Measurements from ENCODE around the gene IKZF1.

Gene IKZF1

GRCh38 chr7:50310361-50310760 is 5.8 kb downstream of the IKZF1 start:
- Histone ChIP-seq H3K27ac (ENCODE audit: low read depth, low read length) (no peak overlapping the region), H3K9me3 (ENCODE audit: control insufficient read depth, insufficient read depth, low read depth, low read length) (no peaks in the 10 kb centered on the region), H3K9ac (ENCODE audit: low read length) (no peak overlapping the region), H3K27me3 (ENCODE audit: control insufficient read depth, insufficient read depth, low read length) (peaks cover 33% of the 10 kb centered on the region), H3K4me3 (ENCODE audit: low read depth, low read length) (no peak overlapping the region), H3K36me3 (ENCODE audit: control insufficient read depth, insufficient read depth, low read length) (no peaks in the 10 kb centered on the region), H3K4me1 (ENCODE audit: control insufficient read depth, insufficient read depth, low read length) (peaks cover 19% of the 10 kb centered on the region)

DNA sequence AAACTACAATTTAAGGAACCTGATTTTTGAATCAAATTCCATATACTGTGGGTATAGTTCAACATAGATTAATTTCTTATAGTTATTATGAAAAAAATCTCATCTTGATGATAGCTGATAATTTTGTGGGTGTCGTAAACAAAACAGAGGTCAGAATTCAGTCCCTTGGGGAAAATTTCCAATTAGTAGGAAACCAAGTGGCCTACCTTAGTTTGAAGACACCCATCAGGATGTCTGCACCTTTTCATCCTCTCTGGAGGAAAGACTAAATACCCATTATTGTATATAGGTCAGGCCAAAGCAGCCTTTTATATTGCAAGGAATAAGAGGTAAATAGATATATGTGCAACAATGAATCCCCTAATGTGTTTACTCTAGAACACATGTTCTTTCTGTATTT is 6.4 kb downstream of the IKZF1 start:
- no peaks in the 10 kb centered on the region for H3K36me3 ChIP-seq (ENCODE audit: control insufficient read depth, insufficient read depth, low read length)
- H3K9me3 ChIP-seq (ENCODE audit: control insufficient read depth, insufficient read depth, low read depth, low read length): no peaks in the 10 kb centered on the region
- no peak overlapping the region for H3K4me3 ChIP-seq (ENCODE audit: low read depth, low read length)
- no peak overlapping the region for H3K27ac ChIP-seq (ENCODE audit: low read depth, low read length)
- no peak overlapping the region for H3K9ac ChIP-seq (ENCODE audit: low read length)
- peaks cover 25% of the 10 kb centered on the region for H3K4me1 ChIP-seq (ENCODE audit: control insufficient read depth, insufficient read depth, low read length)
- H3K27me3 ChIP-seq (ENCODE audit: control insufficient read depth, insufficient read depth, low read length): peaks cover 27% of the 10 kb centered on the region

- Histone ChIP-seq H3K36me3 (ENCODE audit: control insufficient read depth, insufficient read depth, low read length) (no peaks in the 10 kb centered on the region), H3K27ac (ENCODE audit: low read depth, low read length) (no peak overlapping the region), H3K9ac (ENCODE audit: low read length) (no peak overlapping the region), H3K4me1 (ENCODE audit: control insufficient read depth, insufficient read depth, low read length) (peaks cover 32% of the 10 kb centered on the region), H3K4me3 (ENCODE audit: low read depth, low read length) (no peak overlapping the region), H3K9me3 (ENCODE audit: control insufficient read depth, insufficient read depth, low read depth, low read length) (no peaks in the 10 kb centered on the region), H3K27me3 (ENCODE audit: control insufficient read depth, insufficient read depth, low read length) (peaks cover 11% of the 10 kb centered on the region)
These were observed 8.0 kb downstream of the IKZF1 start for GRCh38 chr7:50312250-50313162.

- no peaks in the 10 kb centered on the region for H3K9me3 ChIP-seq (ENCODE audit: control insufficient read depth, insufficient read depth, low read depth, low read length)
- no peaks in the 10 kb centered on the region for H3K36me3 ChIP-seq (ENCODE audit: control insufficient read depth, insufficient read depth, low read length)
- H3K27ac ChIP-seq (ENCODE audit: low read depth, low read length): no peak overlapping the region
- H3K9ac ChIP-seq (ENCODE audit: low read length): no peak overlapping the region
- H3K4me1 ChIP-seq (ENCODE audit: control insufficient read depth, insufficient read depth, low read length): peaks cover 32% of the 10 kb centered on the region
- no peak overlapping the region for H3K4me3 ChIP-seq (ENCODE audit: low read depth, low read length)
- H3K27me3 ChIP-seq (ENCODE audit: control insufficient read depth, insufficient read depth, low read length): no peaks in the 10 kb centered on the region
These were observed 10.5 kb downstream of the IKZF1 start for GRCh38 chr7:50314836-50315592.

- Histone ChIP-seq H3K27me3 (ENCODE audit: control insufficient read depth, insufficient read depth, low read length) (no peaks in the 10 kb centered on the region), H3K4me1 (ENCODE audit: control insufficient read depth, insufficient read depth, low read length) (peaks cover 32% of the 10 kb centered on the region), H3K4me3 (ENCODE audit: low read depth, low read length) (no peak overlapping the region), H3K9ac (ENCODE audit: low read length) (no peak overlapping the region), H3K9me3 (ENCODE audit: control insufficient read depth, insufficient read depth, low read depth, low read length) (no peaks in the 10 kb centered on the region), H3K27ac (ENCODE audit: low read depth, low read length) (no peak overlapping the region), H3K36me3 (ENCODE audit: control insufficient read depth, insufficient read depth, low read length) (no peaks in the 10 kb centered on the region)
These were observed 11.5 kb downstream of the IKZF1 start for GRCh38 chr7:50315739-50316671.

DNA sequence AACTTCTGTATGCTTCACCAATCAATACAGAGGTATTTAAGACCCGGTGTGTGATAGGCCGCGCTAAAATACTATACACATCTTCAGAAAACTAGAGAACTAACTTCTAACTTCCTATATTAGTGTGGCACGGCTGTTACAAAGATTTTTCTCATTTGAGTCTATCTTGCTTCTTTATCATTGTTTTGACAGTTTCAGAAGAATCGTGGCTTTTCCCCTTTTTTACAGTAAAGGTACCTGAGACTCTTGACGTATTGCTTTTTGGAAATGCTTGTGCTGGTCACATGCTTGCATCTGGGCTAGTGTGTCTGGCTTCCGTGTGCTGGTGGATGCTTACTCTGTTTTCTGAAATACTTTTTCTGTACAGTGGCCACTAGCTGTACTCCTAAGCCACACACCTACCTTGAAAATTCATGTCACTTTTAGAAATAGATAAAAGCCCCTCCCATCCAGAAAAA is 12.7 kb downstream of the IKZF1 start:
- no peaks in the 10 kb centered on the region for H3K36me3 ChIP-seq (ENCODE audit: control insufficient read depth, insufficient read depth, low read length)
- no peaks in the 10 kb centered on the region for H3K27me3 ChIP-seq (ENCODE audit: control insufficient read depth, insufficient read depth, low read length)
- H3K9me3 ChIP-seq (ENCODE audit: control insufficient read depth, insufficient read depth, low read depth, low read length): no peaks in the 10 kb centered on the region
- no peak overlapping the region for H3K27ac ChIP-seq (ENCODE audit: low read depth, low read length)
- no peak overlapping the region for H3K9ac ChIP-seq (ENCODE audit: low read length)
- no peak overlapping the region for H3K4me3 ChIP-seq (ENCODE audit: low read depth, low read length)
- H3K4me1 ChIP-seq (ENCODE audit: control insufficient read depth, insufficient read depth, low read length): peaks cover 32% of the 10 kb centered on the region

DNA sequence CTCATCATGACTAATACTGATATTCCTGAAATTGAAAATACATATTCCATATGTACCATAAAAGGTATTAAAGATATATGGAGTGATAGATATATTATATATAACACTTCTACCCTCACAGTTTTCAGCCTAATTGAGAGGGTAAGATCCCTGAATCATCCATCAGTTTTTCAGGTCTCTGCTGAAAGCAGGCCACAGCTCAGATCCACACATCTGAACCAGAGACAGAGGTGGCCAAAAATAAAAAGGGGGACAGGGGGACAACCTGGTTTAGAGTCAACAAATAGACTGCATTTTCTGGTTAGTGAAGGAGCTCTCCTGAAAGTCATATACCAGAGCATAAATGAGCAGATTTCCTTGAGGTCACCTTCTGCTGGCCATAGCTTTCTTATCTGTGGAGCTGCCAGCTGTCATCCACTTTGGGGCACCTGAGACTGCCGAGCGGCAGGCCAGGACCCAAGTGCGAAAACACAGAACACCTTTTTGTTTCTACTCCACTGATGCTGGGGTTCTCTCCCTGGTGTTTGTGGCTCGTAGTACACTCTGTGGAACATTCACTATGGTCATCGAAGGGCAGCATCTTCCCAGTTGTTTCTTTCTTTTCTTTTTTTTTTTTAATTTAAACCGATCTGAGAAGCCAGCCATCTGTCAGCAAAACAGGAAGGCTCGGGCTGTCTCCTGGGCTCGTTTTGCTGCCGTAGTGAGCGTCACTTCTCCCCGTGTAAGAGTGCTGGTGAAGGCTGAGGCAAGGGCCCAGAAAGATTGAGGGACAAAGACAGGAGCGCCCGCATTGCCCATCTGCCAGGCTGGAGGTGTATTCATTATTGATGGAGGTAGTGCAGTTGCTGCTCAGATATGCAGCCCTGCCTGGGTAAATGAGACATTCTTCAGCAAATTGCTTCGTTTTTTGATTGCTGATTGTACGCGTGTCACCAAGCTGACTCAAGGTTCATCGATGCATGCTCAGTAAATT is 13.5 kb downstream of the IKZF1 start:
- H3K27me3 ChIP-seq (ENCODE audit: control insufficient read depth, insufficient read depth, low read length): no peaks in the 10 kb centered on the region
- H3K27ac ChIP-seq (ENCODE audit: low read depth, low read length): no peak overlapping the region
- no peaks in the 10 kb centered on the region for H3K36me3 ChIP-seq (ENCODE audit: control insufficient read depth, insufficient read depth, low read length)
- no peak overlapping the region for H3K9ac ChIP-seq (ENCODE audit: low read length)
- peaks cover 25% of the 10 kb centered on the region for H3K4me1 ChIP-seq (ENCODE audit: control insufficient read depth, insufficient read depth, low read length)
- no peaks in the 10 kb centered on the region for H3K9me3 ChIP-seq (ENCODE audit: control insufficient read depth, insufficient read depth, low read depth, low read length)
- H3K4me3 ChIP-seq (ENCODE audit: low read depth, low read length): no peak overlapping the region

DNA sequence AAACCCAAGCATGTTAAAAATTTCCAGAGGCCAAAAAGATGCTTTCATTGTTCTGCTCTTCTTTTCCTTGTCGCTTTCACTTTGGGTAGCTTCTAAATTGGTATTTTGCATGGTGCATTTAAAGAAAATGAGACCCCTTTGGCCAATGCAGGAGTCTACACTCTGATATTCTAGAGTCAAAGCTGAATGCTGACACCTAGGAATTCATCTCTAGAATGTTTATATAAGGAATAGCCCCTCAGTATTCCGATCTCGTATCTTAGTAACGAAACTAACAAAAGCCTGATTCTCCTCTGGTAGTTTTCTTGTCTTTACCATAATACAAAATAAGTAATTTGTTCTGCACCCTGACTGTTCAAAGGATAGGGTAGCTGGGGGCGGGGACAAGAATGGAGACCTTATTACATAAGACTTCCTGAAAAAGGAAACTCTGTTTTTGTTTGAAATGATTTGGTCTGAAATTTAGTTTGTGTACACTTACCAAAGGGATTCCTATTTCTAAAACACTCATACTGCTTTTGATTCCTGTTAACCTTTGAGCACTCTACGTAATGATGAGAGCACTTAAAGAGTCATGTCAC is 17.1 kb downstream of the IKZF1 start:
- no peaks in the 10 kb centered on the region for H3K9me3 ChIP-seq (ENCODE audit: control insufficient read depth, insufficient read depth, low read depth, low read length)
- H3K36me3 ChIP-seq (ENCODE audit: control insufficient read depth, insufficient read depth, low read length): no peaks in the 10 kb centered on the region
- no peak overlapping the region for H3K27ac ChIP-seq (ENCODE audit: low read depth, low read length)
- no peak overlapping the region for H3K4me3 ChIP-seq (ENCODE audit: low read depth, low read length)
- no peak overlapping the region for H3K9ac ChIP-seq (ENCODE audit: low read length)
- H3K27me3 ChIP-seq (ENCODE audit: control insufficient read depth, insufficient read depth, low read length): no peaks in the 10 kb centered on the region
- H3K4me1 ChIP-seq (ENCODE audit: control insufficient read depth, insufficient read depth, low read length): peaks cover 1% of the 10 kb centered on the region; the same call in 1 of the 2 replicates

DNA sequence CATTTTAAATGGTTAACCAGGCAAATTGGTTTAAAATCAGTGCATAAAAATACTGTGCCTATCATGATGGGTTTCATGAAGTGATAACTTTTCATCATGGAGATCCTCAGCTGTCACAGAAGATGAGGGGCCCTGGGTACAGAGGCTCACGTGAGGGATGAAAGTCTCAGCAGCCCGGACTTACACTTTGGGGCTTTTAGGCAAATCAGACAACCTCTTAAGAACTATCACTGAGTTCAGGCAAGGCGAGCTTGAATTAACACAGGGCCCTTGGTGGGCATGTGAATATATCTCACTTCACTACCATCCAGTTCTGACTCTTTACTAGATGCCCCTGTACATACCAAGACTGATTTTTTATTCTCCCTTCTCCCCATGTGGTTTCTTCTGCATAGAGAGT is 19.6 kb downstream of the IKZF1 start:
- no peak overlapping the region for H3K4me3 ChIP-seq (ENCODE audit: low read depth, low read length)
- H3K27ac ChIP-seq (ENCODE audit: low read depth, low read length): no peak overlapping the region
- no peak overlapping the region for H3K9ac ChIP-seq (ENCODE audit: low read length)
- no peaks in the 10 kb centered on the region for H3K36me3 ChIP-seq (ENCODE audit: control insufficient read depth, insufficient read depth, low read length)
- H3K27me3 ChIP-seq (ENCODE audit: control insufficient read depth, insufficient read depth, low read length): no peaks in the 10 kb centered on the region
- no peaks in the 10 kb centered on the region for H3K9me3 ChIP-seq (ENCODE audit: control insufficient read depth, insufficient read depth, low read depth, low read length)
- H3K4me1 ChIP-seq (ENCODE audit: control insufficient read depth, insufficient read depth, low read length): no peaks in the 10 kb centered on the region

Data from HUES6 (cell line).